HepG2 (cell line): ENCODE data around the gene OR4B1. TPM values are rescaled to one million over a fixed set of nuclear protein-coding genes. Genes with fewer than 3 reads are reported as not detected.

Experiments used
- ATAC-seq: fragments of 200-7000 bp; cut with Tn5 transposase; 3 replicates; pipeline ENCODE4 v1.9.1; 2020; ENCODE audit warnings: mild to moderate bottlenecking, moderate library complexity
- BruUV-seq: library from RNA; stranded (reverse); fragments of 400-500 nt; replicated peaks from 2 replicates; lab custom pipeline; 2021; lab: Mats Ljungman, UMichigan
- CTCF ChIA-PET: fragments of 300-600 bp; formaldehyde crosslinking; extraction: SDS; loops from one replicate; lab custom pipeline; 2021; ENCODE audit warnings: low total read pairs, inconsistent platforms, low intra/inter-chr PET ratio; lab: Yijun Ruan, JAX
- POLR2A ChIA-PET: fragments of 350-600 bp; sonication (Branson Sonifier 250); formaldehyde crosslinking; loops from one replicate; lab custom pipeline; 2020; ENCODE audit warnings: antibody characterized with exemption, inconsistent platforms; lab: Yijun Ruan, JAX
- DNase-seq: peaks from one replicate; pipeline ENCODE4 v3.0.0-alpha.2; 2015; ENCODE audit warnings: low spot score
- FAIRE-seq: peaks from 3 replicates; lab custom pipeline; 2011; peaks lifted over from hg19 to GRCh38; lab: Jason Lieb, UNC
- H2AFZ ChIP-seq: one replicate; pipeline ENCODE4 v1.6.1; 2011; ENCODE audit warnings: low read length, inconsistent platforms
- H3K27ac ChIP-seq: fragments of 300-600 bp; 3 replicates; pipeline ENCODE4 v1.8.0; 2011; ENCODE audit warnings: mixed run types, mild to moderate bottlenecking, mixed read lengths, low read length, inconsistent platforms; ENCODE audit not compliant: insufficient read depth; ENCODE audit errors: extremely low read length
- H3K27me3 ChIP-seq, 2 experiments: fragments of 200-600 bp in 1 of 2; 2 replicates in 1 of 2; 3 replicates in 1 of 2; pipeline versions ENCODE4 v1.6.0 to v1.8.0; 2011; ENCODE audit warnings: low read length in 2 of 2, mild to moderate bottlenecking in 2 of 2, moderate library complexity in 2 of 2, inconsistent platforms in 1 of 2; ENCODE audit not compliant: insufficient read depth in 2 of 2, control insufficient read depth in 1 of 2
- H3K36me3 ChIP-seq, 2 experiments: fragments of 200-600 bp in 1 of 2; replicated peaks in 1 of 2; 2 replicates in 1 of 2; 3 replicates in 1 of 2; pipeline versions ENCODE4 v1.5.1 to v1.8.0; 2011; ENCODE audit warnings: low read length in 2 of 2, inconsistent platforms in 1 of 2; ENCODE audit not compliant: insufficient read depth in 2 of 2, control insufficient read depth in 1 of 2
- H3K4me1 ChIP-seq: 2 replicates; pipeline ENCODE4 v1.5.1; 2012; ENCODE audit warnings: low read length, inconsistent platforms; ENCODE audit not compliant: insufficient read depth
- H3K4me2 ChIP-seq: 2 replicates; pipeline ENCODE4 v1.6.0; 2011; ENCODE audit warnings: low read depth, low read length, inconsistent platforms
- H3K4me3 ChIP-seq, 3 experiments: fragments of 200-600 bp in 1 of 3; sonication (generic), shearing (Covaris generic) in 1 of 3; replicated peaks in 1 of 3; 2 replicates each; pipeline ENCODE4 v1.5.1; 2011 to 2016; ENCODE audit warnings: low read length in 3 of 3, inconsistent platforms in 2 of 3, low read depth in 2 of 3, mild to moderate bottlenecking in 2 of 3, control low read depth in 1 of 3, mixed read lengths in 1 of 3; ENCODE audit not compliant: insufficient read depth in 1 of 3
- H3K79me2 ChIP-seq: one replicate; pipeline ENCODE4 v1.6.1; 2011; ENCODE audit warnings: low read length, inconsistent platforms; ENCODE audit not compliant: insufficient read depth
- H3K9ac ChIP-seq: 2 replicates; pipeline ENCODE4 v1.6.0; 2011; ENCODE audit warnings: mild to moderate bottlenecking, low read depth, low read length, inconsistent platforms; ENCODE audit not compliant: insufficient read depth
- H3K9me3 ChIP-seq: 2 replicates; pipeline ENCODE4 v1.5.1; 2012; ENCODE audit warnings: mild to moderate bottlenecking, low read length
- H4K20me1 ChIP-seq: 2 replicates; pipeline ENCODE4 v1.6.0; 2011; ENCODE audit warnings: inconsistent platforms, mild to moderate bottlenecking, low read length, moderate library complexity; ENCODE audit not compliant: insufficient read depth
- AHDC1 ChIP-seq: sonication (generic); formaldehyde crosslinking; IDR thresholded peaks from 2 replicates; pipeline ENCODE4 v1.5.1; 2020; ENCODE audit warnings: mild to moderate bottlenecking, missing genetic modification reagents, borderline replicate concordance
- DMAP1 ChIP-seq: IDR thresholded peaks from 2 replicates; pipeline ENCODE4 v1.6.1; 2016
- HCFC1 ChIP-seq: fragments of 150-350 bp; IDR thresholded peaks from 2 replicates; pipeline ENCODE4 v1.6.1; 2014; ENCODE audit warnings: low read depth, low read length
- HNRNPH1 ChIP-seq: fragments of 200-400 bp; formaldehyde crosslinking; optimal IDR thresholded peaks from 2 replicates; pipeline ENCODE3; 2017; ENCODE audit warnings: mild to moderate bottlenecking, low read depth, low read length
- KMT2B ChIP-seq: IDR thresholded peaks from 2 replicates; pipeline ENCODE4 v1.6.1; 2016; ENCODE audit warnings: missing genetic modification reagents, missing compliant biosample characterization
- SIN3A ChIP-seq: IDR thresholded peaks from 2 replicates; pipeline ENCODE4 v1.6.1; 2011; ENCODE audit warnings: low read depth, mild to moderate bottlenecking, control low read depth, low read length, borderline replicate concordance
- TP53 ChIP-seq: sonication (generic); formaldehyde crosslinking; conservative IDR thresholded peaks from 2 replicates; pipeline ENCODE4 v1.4.0; 2020; ENCODE audit warnings: missing genetic modification reagents
- TSC22D2 ChIP-seq: sonication (generic); formaldehyde crosslinking; IDR thresholded peaks from 2 replicates; pipeline ENCODE4 v1.5.1; 2020; ENCODE audit warnings: missing genetic modification reagents, mild to moderate bottlenecking, borderline replicate concordance
- YEATS4 ChIP-seq: sonication (generic); formaldehyde crosslinking; IDR thresholded peaks from 2 replicates; pipeline ENCODE4 v1.4.0; 2020; ENCODE audit warnings: missing genetic modification reagents, borderline replicate concordance
- ZBTB44 ChIP-seq: sonication (generic); formaldehyde crosslinking; IDR thresholded peaks from 2 replicates; pipeline ENCODE4 v1.4.0; 2020; ENCODE audit warnings: missing genetic modification reagents
- ZNF234 ChIP-seq: sonication (generic); formaldehyde crosslinking; conservative IDR thresholded peaks from 2 replicates; pipeline ENCODE4 v1.5.1; 2020; ENCODE audit warnings: mild to moderate bottlenecking, missing genetic modification reagents
- ZNF263 ChIP-seq: sonication (generic); formaldehyde crosslinking; IDR thresholded peaks from 2 replicates; pipeline ENCODE4 v1.4.0; 2020; ENCODE audit warnings: missing genetic modification reagents
- ZNF563 ChIP-seq: sonication (generic); formaldehyde crosslinking; IDR thresholded peaks from 2 replicates; pipeline ENCODE4 v1.8.0; 2022; ENCODE audit warnings: mild to moderate bottlenecking, moderate library complexity, missing genetic modification reagents
- ZNF709 ChIP-seq: sonication (generic); formaldehyde crosslinking; IDR thresholded peaks from 2 replicates; pipeline ENCODE4 v1.5.0; 2020; ENCODE audit warnings: mild to moderate bottlenecking, missing genetic modification reagents
- in situ Hi-C: cut with HindIII; loops from 2 replicates; pipeline ENCODE4 v1.10.0; 2017; ENCODE audit warnings: low pct_unique_long_range_greater_than_20kb; ENCODE audit not compliant: extremely low pct_ligation_motif_present
- intact Hi-C: fragments of 100-400 bp; cut with micrococcal nuclease; formaldehyde crosslinking; loops from one replicate; pipeline ENCODE4 v1.10.0; 2022; ENCODE audit not compliant: unreplicated experiment
- polyA plus RNA-seq, 8 experiments: library from polyadenylated mRNA; depleted of rRNA in 3 of 8; stranded (reverse) in 7 of 8; unstranded in 1 of 8; fragments of >200 nt; fragmentation: Illumina TruSeq in 4 of 8; extraction: Trizol in 4 of 8; gene quantifications; 2 replicates each; pipeline versions ENCODE4 v1.2.1 to v1.2.3, GENCODE V29; 2011 to 2016; ENCODE audit warnings: low read depth in 4 of 8, missing spikeins in 1 of 8, mixed read lengths in 1 of 8; ENCODE audit not compliant: insufficient read depth in 1 of 8
- total RNA-seq, 5 experiments: library from RNA; depleted of rRNA; stranded (reverse); fragments of >200 nt; fragmentation: Illumina TruSeq; extraction: Trizol; gene quantifications; 2 replicates each; pipeline ENCODE4 v1.2.3, GENCODE V29; 2016; ENCODE audit warnings: low read depth in 1 of 5
- TF ChIP-seq, protein P1 (sequence below): sonication (generic); formaldehyde crosslinking; IDR thresholded peaks from 2 replicates; pipeline ENCODE4 v1.5.0; 2020; ENCODE audit warnings: missing genetic modification reagents

The OR4B1 gene
- total and polyA plus RNA-seq, 2 of the 13 experiments (the other 11 are each of a cell fraction or from before 2014, with no cell fraction given): not detected

DNA sequence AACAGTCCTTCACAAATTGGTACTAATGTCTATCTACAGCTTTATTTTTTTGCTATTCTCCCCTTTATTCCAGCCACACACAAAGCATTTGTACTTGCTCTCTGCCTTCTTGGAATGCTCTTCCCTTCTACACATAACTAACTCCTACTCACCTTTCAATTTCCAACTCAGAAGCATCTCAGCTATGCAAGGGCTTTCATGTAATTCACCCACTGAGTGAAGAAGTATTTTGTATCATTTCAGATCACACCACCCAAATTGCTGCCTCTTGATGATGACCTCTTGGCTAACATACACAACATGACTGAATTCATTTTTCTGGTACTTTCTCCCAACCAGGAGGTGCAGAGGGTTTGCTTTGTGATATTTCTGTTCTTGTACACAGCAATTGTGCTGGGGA lies 28.2 kb downstream of the OR4B1 start, which contains the start of gene OR4X2:
TSS of gene OR4X2 (plus strand) at position 301 of the 400 bp plus-strand sequence. CDS start at position 301, 0 bp downstream.
- intact Hi-C loops: no loop called here
- no peak for ATAC-seq
- no peaks in the 10 kb centered on the region for H4K20me1 ChIP-seq

More for the DNA sequence above, 28.2 kb downstream of the OR4B1 start, which contains the start of gene OR4X2:
- no peaks in the 10 kb centered on the region for H3K36me3 ChIP-seq
- DNase-seq (no peak), FAIRE-seq (no peak)
- in situ Hi-C loops: no loop called here
- no peak within 1 kb of the TSS for H3K4me3 ChIP-seq
- BruUV-seq: no TSS peak
- no peak within 1 kb of the TSS for H2AFZ ChIP-seq
- H3K9ac ChIP-seq: no peak within 1 kb of the TSS
- H3K27ac ChIP-seq: no peak within 1 kb of the TSS
- ChIA-PET CTCF (no interaction called here), POLR2A (no interaction called here)
- no peaks in the 10 kb centered on the region for H3K79me2 ChIP-seq
- no peaks in the 10 kb centered on the region for H3K27me3 ChIP-seq
- TF ChIP-seq ZNF263 (CRISPR knock-in tag) (no peak), AHDC1 (CRISPR knock-in tag) (no peak), TP53 (no peak), ZNF709 (no peak), TSC22D2 (no peak), ZBTB44 (CRISPR knock-in tag) (no peak), HCFC1 (no peak), KMT2B (CRISPR knock-in tag) (no peak), YEATS4 (no peak), HNRNPH1 (no peak), DMAP1 (CRISPR knock-in tag) (no peak), ZNF234 (CRISPR knock-in tag) (no peak), ZNF563 (CRISPR knock-in tag) (no peak), SIN3A (no peak)
- TF ChIP-seq, protein P1, sequence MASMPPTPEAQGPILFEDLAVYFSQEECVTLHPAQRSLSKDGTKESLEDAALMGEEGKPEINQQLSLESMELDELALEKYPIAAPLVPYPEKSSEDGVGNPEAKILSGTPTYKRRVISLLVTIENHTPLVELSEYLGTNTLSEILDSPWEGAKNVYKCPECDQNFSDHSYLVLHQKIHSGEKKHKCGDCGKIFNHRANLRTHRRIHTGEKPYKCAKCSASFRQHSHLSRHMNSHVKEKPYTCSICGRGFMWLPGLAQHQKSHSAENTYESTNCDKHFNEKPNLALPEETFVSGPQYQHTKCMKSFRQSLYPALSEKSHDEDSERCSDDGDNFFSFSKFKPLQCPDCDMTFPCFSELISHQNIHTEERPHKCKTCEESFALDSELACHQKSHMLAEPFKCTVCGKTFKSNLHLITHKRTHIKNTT (CRISPR knock-in tag): no peak
- no peaks in the 10 kb centered on the region for H3K4me1 ChIP-seq
- H3K9me3 ChIP-seq: peaks cover 7% of the 10 kb centered on the region
- H3K4me2 ChIP-seq: no peak within 1 kb of the TSS
